Lung (tissue), 12 donors: ENCODE results near the gene TMEM190. TPM values are rescaled to one million over a fixed set of nuclear protein-coding genes. Genes with fewer than 3 reads are reported as not detected.

Experiments used
- ATAC-seq: fragments of 200-7000 bp; cut with Tn5 transposase; one replicate; pipeline ENCODE4 v1.9.1; 2020; ENCODE audit warnings: moderate number of reproducible peaks; ENCODE audit not compliant: insufficient read depth, low FRiP score
- DNase-seq, 3 donors: peaks; one replicate each; pipeline ENCODE4 v3.0.0-alpha.2; 2013 to 2017
- H3K27ac ChIP-seq, 2 donors: one replicate each; pipeline ENCODE4 v1.5.1; 2013; ENCODE audit warnings: mild to moderate bottlenecking in 2 of 2, moderate library complexity in 2 of 2, control low read depth in 1 of 2, inconsistent platforms in 1 of 2, low read depth in 1 of 2, low read length in 1 of 2
- H3K27me3 ChIP-seq, 3 donors: one replicate each; pipeline ENCODE4 v1.5.1; 2013; ENCODE audit warnings: low read length in 2 of 3; ENCODE audit not compliant: control insufficient read depth in 3 of 3, insufficient read depth in 3 of 3
- H3K36me3 ChIP-seq, 4 donors: one replicate each; pipeline ENCODE4 v1.5.1; 2013; ENCODE audit warnings: low read length in 4 of 4, mild to moderate bottlenecking in 1 of 4, moderate library complexity in 1 of 4; ENCODE audit not compliant: control insufficient read depth in 4 of 4, insufficient read depth in 4 of 4
- H3K4me1 ChIP-seq, 5 donors: one replicate each; pipeline ENCODE4 v1.5.1; 2013; ENCODE audit warnings: low read length in 5 of 5, mild to moderate bottlenecking in 2 of 5, moderate library complexity in 1 of 5; ENCODE audit not compliant: control insufficient read depth in 5 of 5, insufficient read depth in 5 of 5
- H3K4me3 ChIP-seq: one replicate; pipeline ENCODE4 v1.5.1; 2013; ENCODE audit warnings: mild to moderate bottlenecking, control low read depth, moderate library complexity
- H3K9ac ChIP-seq, 2 donors: one replicate each; pipeline ENCODE4 v1.5.1; 2013; ENCODE audit warnings: low read length in 2 of 2, control low read depth in 1 of 2; ENCODE audit not compliant: insufficient read depth in 1 of 2
- H3K9me3 ChIP-seq, 4 donors: one replicate each; pipeline ENCODE4 v1.5.1; 2013; ENCODE audit warnings: low read length in 3 of 4, mild to moderate bottlenecking in 1 of 4, moderate library complexity in 1 of 4; ENCODE audit not compliant: control insufficient read depth in 4 of 4, insufficient read depth in 3 of 4
- WGBS, 2 donors: extraction: QIAGEN DNeasy Blood & Tissue Kit; methylation state at CpG; one replicate each; pipeline ENCODE4 v1.1.7; 2013; 5-methylcytosine and 5-hydroxymethylcytosine counted together
- polyA plus RNA-seq, 2 donors: library from polyadenylated mRNA; stranded (reverse); fragments of 200-250 nt; gene quantifications; one replicate each; pipeline ENCODE4 v1.2.1, GENCODE V29; 2013
- total RNA-seq, 2 donors: library from RNA; depleted of rRNA in 1 of 2; stranded (reverse); fragments of >200 nt in 1 of 2; gene quantifications; one replicate each; pipeline ENCODE4 v1.2.1, GENCODE V29; 2014 to 2021
- TF ChIP-seq, protein P1 (sequence below): IDR thresholded peaks from 2 replicates; pipeline ENCODE4 v1.5.1; 2012; ENCODE audit warnings: mild to moderate bottlenecking; ENCODE audit errors: control extremely low read depth, extremely low read depth
- donor health status: control.
- donor health status: control.
- donor health status: Bipolar disorder and iron deficiency.
- donor health status: healthy.
- donor health status: DM: yes; HTN: yes; CAD: no.

Gene TMEM190
- total and polyA plus RNA-seq, 4 donors: 14.3 to 106 (median 62.5) TPM

DNA sequence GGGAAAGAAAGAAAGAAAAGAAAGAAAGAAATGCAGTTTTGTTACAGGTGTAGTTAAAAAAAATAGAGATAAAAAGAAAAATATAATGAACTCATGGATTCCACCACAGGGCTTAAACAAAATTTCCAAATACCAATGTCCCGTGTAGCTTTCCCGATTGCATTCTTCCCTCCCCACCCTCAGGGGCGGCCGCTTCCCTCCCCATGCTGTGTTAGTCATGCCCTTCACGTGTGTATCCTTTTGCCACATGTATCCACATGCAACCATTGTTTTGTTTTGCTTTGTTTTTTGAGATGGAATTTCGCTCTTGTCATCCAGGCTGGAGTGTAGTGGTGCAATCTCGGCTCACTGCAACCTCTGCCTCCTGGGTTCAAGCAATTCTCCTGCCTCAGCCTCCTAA, 40.5 kb upstream of the TMEM190 start:
- Histone ChIP-seq H3K36me3 (no peaks in the 10 kb centered on the region), H3K27me3 (peaks cover 0 to 4% (median 0%) of the 10 kb centered on the region in 3 donors), H3K4me3 (no peak overlapping the region), H3K27ac (no peak overlapping the region), H3K9me3 (no peaks in the 10 kb centered on the region), H3K4me1 (peaks cover 0 to 16% (median 6%) of the 10 kb centered on the region in 5 donors), H3K9ac (no peak overlapping the region)
- DNase-seq (no peak), ATAC-seq (no peak)
- TF ChIP-seq, protein P1, sequence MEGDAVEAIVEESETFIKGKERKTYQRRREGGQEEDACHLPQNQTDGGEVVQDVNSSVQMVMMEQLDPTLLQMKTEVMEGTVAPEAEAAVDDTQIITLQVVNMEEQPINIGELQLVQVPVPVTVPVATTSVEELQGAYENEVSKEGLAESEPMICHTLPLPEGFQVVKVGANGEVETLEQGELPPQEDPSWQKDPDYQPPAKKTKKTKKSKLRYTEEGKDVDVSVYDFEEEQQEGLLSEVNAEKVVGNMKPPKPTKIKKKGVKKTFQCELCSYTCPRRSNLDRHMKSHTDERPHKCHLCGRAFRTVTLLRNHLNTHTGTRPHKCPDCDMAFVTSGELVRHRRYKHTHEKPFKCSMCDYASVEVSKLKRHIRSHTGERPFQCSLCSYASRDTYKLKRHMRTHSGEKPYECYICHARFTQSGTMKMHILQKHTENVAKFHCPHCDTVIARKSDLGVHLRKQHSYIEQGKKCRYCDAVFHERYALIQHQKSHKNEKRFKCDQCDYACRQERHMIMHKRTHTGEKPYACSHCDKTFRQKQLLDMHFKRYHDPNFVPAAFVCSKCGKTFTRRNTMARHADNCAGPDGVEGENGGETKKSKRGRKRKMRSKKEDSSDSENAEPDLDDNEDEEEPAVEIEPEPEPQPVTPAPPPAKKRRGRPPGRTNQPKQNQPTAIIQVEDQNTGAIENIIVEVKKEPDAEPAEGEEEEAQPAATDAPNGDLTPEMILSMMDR: no peak
- whole genome bisulfite sequencing, 2 donors: 81 to 84% methylated on average over 7 of the region's 7 CpGs

DNA sequence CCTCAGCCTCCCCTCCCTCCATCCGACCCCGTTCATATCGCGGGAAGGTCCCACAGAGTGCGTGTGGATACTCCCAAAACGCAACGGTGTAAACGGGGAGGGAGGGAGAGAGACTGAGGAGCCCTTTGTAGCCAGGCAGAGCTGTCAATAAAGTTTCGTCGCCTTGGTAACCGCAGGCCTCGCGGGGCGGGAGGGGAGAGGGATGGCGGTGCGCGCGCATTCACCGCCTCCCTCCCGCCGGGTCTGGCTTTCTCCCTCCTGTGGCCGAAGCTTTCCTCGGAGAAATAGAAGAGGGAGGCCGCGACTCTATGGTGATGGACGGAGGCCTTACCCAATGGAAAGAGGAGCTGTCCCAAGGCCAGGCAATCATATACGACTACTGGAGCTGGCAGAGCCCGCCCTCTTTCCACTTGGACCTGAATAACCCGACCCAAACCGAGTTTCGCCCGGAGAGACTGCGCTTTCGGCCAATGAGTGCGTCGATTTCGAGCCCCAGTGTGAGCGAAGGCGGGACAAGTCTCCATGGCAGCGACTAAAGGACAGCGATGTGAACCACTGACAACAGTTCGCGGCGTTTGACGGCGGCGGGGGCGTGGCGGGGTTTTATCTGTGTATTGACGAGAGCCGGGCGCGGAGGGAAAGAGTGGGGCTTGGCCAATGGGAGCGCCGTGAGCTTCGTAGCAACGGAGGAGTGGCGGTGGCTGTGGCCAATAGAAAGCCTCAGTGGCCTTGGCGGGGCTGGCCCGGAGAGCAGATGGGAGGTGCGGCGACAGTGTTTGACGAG, 37.3 kb upstream of the TMEM190 start, which contains the start of gene KMT5C:
Gene KMT5C, plus strand, starts transcription at position 772 of the 784 bp plus-strand sequence. CDS start 2,061 bp downstream, outside the sequence.
- Histone ChIP-seq H3K27me3 (no peaks in the 10 kb centered on the region), H3K27ac (peak within 1 kb of the TSS; percentile 91 to 94), H3K36me3 (peaks cover 0 to 17% (median 6%) of the 10 kb centered on the region in 4 donors), H3K9me3 (no peaks in the 10 kb centered on the region), H3K4me1 (peaks cover 6 to 23% (median 9%) of the 10 kb centered on the region in 5 donors), H3K4me3 (peak within 1 kb of the TSS; percentile 50), H3K9ac (peak within 1 kb of the TSS; percentile 94 to 98)
- TF ChIP-seq, protein P1: no peak
- peak; percentile 94 for ATAC-seq
- peak; percentile 100 for DNase-seq
- WGBS, 2 donors: 0 to 1% methylated on average over 63 of the region's 63 CpGs

DNA sequence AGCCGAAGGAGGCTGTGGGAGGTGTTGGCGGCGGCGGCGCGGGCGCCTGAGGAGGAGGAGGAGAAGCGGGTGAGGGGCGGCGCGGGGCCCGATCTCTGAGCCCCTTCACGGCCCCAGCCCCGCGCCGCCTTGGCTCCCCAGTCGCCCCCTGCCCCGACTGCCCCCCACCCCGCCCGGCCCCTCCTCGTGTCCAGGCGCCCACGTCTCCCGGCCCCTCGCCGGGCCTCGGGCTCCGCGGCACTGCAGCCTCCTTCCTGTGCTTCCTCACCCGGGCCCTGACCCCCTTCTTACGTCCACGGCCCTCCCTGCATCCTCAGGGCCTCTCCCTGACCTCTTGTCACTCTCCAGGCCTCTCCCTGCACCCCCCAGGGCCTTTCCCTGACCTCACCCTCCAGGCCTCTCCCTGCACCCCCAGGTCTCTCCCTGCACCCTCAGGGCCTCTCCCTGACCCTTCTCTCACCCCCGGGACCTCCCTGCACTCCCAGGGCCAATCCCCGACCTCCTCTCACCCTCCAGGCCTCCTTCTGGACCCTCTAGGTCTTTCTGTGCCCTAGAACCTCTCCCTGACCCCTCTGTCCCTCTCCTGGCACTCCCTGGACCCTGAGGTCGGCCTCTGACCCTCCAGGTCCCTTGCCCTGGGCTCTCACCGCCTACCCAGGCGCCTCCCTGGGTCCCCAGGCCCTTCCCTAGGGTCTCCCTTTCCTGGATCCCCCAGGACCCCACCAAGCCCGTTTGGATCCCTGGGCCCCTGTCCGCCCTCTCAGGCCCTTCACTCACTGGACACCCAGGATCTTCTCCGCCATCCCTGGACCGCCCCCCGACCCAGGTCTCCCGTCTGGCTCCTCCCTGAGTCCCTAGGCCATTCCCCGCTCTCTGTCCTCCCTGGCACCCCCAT, 36.5 kb upstream of the TMEM190 start:
- ATAC-seq: no peak
- peak overlapping the region in 1 of 2 donors; percentile 86 for H3K9ac ChIP-seq
- WGBS, 2 donors: 4 to 7% methylated on average over 28 to 44 of the region's 44 CpGs

More for the DNA sequence above, 36.5 kb upstream of the TMEM190 start:
- Histone ChIP-seq H3K36me3 (peaks cover 0 to 17% (median 6%) of the 10 kb centered on the region in 4 donors), H3K4me3 (peak overlapping the region; percentile 50), H3K9me3 (no peaks in the 10 kb centered on the region), H3K4me1 (peaks cover 6 to 23% (median 9%) of the 10 kb centered on the region in 5 donors), H3K27ac (peak overlapping the region; percentile 71 to 85), H3K27me3 (no peaks in the 10 kb centered on the region)
- DNase-seq: peak in 2 of 3 donors; percentile 32 to 54
- TF ChIP-seq, protein P1: no peak
